WTC11 (cell line): ENCODE results near the gene LAMP5.

ENCODE experiments used
- IRF2 ChIP-seq: sonication (generic); formaldehyde crosslinking; IDR thresholded peaks from 2 replicates; pipeline ENCODE4 v1.8.0; 2022; ENCODE audit warnings: low read depth, missing genetic modification reagents, borderline replicate concordance
- PRDM15 ChIP-seq: sonication (generic); formaldehyde crosslinking; IDR thresholded peaks from 2 replicates; pipeline ENCODE4 v1.8.0; 2022; ENCODE audit warnings: missing genetic modification reagents

DNA sequence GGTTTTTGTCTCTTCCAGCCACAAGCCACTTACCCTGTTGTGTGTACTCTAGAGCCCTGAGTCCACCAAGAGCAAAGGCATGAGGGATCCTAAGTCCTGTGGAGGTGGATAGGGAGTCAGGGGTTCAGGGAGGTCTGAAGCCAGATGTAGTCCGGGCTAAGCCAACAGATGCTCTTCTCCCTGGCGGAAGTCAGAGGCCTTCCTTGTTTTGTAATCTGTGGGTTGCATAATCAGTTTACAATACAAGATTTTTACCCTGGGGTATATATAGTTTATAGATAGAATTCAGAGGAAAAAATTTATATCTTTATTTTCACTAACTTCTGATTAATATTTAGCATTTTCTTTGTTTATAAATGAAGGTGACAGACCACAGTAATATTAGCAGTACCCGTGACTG, 9.2 kb downstream of the LAMP5 start:
- TF ChIP-seq PRDM15 (CRISPR knock-in tag) = no peak
- TF ChIP-seq IRF2 = no peak
